ENCODE measurements around the gene ADGRL4.
"Not testable (repeated sequence)": the region's sequence is repeated elsewhere in the genome, so short reads cannot be mapped to it uniquely, and the experiment has no call there.

ADGRL4 gene

GRCh38 chr1:79010589-79010988 lies 4.1 kb upstream of the ADGRL4 start:
- Histone ChIP-seq H3K36me3 (ENCODE audit: control insufficient read depth, insufficient read depth, low read length, severe bottlenecking) (no peaks in the 10 kb centered on the region), H3K4me1 (ENCODE audit: control insufficient read depth, insufficient read depth, low read length) (peaks cover under 1% of the 10 kb centered on the region), H3K4me3 (ENCODE audit: low read length) (no peak overlapping the region), H3K27me3 (replicated peaks; ENCODE audit: control insufficient read depth, insufficient read depth, low read length) (no peaks in the 10 kb centered on the region), H3K9me3 (ENCODE audit: control insufficient read depth, low read length) (no peaks in the 10 kb centered on the region), H3K9ac (ENCODE audit: low read length) (no peak overlapping the region)
- DNase-seq (ENCODE audit: low read depth) = no peak

DNA sequence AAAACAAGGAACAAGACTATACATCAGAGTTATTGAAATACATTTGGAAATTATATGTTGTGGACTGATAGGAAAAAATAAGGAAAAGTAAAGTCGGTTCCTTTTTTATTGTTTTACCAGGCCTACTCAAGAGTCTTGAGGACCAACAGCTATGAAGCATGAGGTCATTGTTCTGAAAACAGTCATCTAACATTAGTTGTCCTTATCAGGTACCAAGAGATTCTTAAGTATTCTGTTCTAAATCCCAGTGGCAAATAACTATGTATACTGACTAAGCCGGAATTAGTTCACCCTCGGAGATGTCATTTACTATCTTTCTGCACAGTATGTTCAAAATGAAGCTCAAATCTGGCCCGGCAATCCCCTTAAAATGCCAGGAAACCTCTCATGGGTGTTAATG lies 585 bp downstream of the ADGRL4 start:
- Histone ChIP-seq H3K4me3 (ENCODE audit: low read length) (peak overlapping the region; percentile 90), H3K9me3 (ENCODE audit: control insufficient read depth, low read length) (no peaks in the 10 kb centered on the region), H3K4me1 (ENCODE audit: control insufficient read depth, insufficient read depth, low read length) (peaks cover 3% of the 10 kb centered on the region), H3K36me3 (ENCODE audit: control insufficient read depth, insufficient read depth, low read length, severe bottlenecking) (no peaks in the 10 kb centered on the region), H3K9ac (ENCODE audit: low read length) (peak overlapping the region; percentile 87), H3K27me3 (replicated peaks; ENCODE audit: control insufficient read depth, insufficient read depth, low read length) (no peaks in the 10 kb centered on the region)
- peak; percentile 24 for DNase-seq (ENCODE audit: low read depth)

GRCh38 chr1:79004916-79005315 lies 1.6 kb downstream of the ADGRL4 start:
- no peak overlapping the region for H3K9ac ChIP-seq (ENCODE audit: low read length)
- DNase-seq (ENCODE audit: low read depth) = peak; percentile 14
- peaks cover 3% of the 10 kb centered on the region for H3K4me1 ChIP-seq (ENCODE audit: control insufficient read depth, insufficient read depth, low read length)
- H3K4me3 ChIP-seq (ENCODE audit: low read length) = no peak overlapping the region
- H3K36me3 ChIP-seq (ENCODE audit: control insufficient read depth, insufficient read depth, low read length, severe bottlenecking) = no peaks in the 10 kb centered on the region
- no peaks in the 10 kb centered on the region for H3K9me3 ChIP-seq (ENCODE audit: control insufficient read depth, low read length)
- no peaks in the 10 kb centered on the region for H3K27me3 ChIP-seq (replicated peaks; ENCODE audit: control insufficient read depth, insufficient read depth, low read length)

DNA sequence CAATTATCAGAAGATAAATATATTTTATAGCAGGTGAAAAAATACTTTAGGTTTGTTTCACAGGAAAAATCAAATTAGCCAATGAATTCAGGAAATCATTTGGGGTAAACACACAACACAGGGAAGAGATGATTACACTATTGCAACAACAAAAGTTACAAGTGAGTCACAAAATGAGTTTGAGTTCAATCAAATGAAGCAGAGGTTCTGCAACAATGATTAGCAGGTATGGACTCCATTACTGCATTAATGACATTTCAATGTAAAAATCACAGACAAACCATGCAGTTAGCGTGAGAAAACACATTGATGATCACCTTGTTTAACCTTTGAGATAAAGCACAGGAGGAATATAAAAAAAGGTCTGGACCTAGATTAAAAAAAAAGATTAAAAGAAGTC lies 9.7 kb downstream of the ADGRL4 start:
- H3K9ac ChIP-seq (ENCODE audit: low read length) = no peak overlapping the region

DNA sequence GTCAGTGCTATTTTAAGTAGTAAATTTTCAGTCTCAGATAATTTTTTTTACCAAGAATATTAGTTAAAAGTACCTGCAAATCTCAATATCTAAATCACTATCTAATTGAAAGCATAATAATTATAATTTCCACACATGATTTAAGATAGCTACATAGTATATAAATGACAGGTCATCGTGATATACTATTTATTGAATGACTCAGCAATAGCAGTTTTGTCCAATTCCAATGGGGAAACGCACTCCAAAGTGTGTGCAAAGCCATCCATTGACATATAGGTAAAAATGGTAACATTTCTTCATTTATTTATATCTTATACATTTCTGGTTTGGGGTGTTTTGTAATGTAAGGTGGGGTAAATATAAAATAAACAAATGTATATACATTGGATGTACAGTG lies 19.5 kb downstream of the ADGRL4 start:
- H3K36me3 ChIP-seq (ENCODE audit: control insufficient read depth, insufficient read depth, low read length, severe bottlenecking) = no peaks in the 10 kb centered on the region
- no peaks in the 10 kb centered on the region for H3K9me3 ChIP-seq (ENCODE audit: control insufficient read depth, low read length)
- H3K4me1 ChIP-seq (ENCODE audit: control insufficient read depth, insufficient read depth, low read length) = no peaks in the 10 kb centered on the region
- no peaks in the 10 kb centered on the region for H3K27me3 ChIP-seq (replicated peaks; ENCODE audit: control insufficient read depth, insufficient read depth, low read length)
- no peak for DNase-seq (ENCODE audit: low read depth)
- H3K9ac ChIP-seq (ENCODE audit: low read length) = no peak overlapping the region
- H3K4me3 ChIP-seq (ENCODE audit: low read length) = no peak overlapping the region

More for the DNA sequence above, 9.7 kb downstream of the ADGRL4 start:
- no peaks in the 10 kb centered on the region for H3K4me1 ChIP-seq (ENCODE audit: control insufficient read depth, insufficient read depth, low read length)
- no peak for DNase-seq (ENCODE audit: low read depth)
- no peaks in the 10 kb centered on the region for H3K36me3 ChIP-seq (ENCODE audit: control insufficient read depth, insufficient read depth, low read length, severe bottlenecking)
- no peaks in the 10 kb centered on the region for H3K27me3 ChIP-seq (replicated peaks; ENCODE audit: control insufficient read depth, insufficient read depth, low read length)
- H3K9me3 ChIP-seq (ENCODE audit: control insufficient read depth, low read length) = no peaks in the 10 kb centered on the region
- H3K4me3 ChIP-seq (ENCODE audit: low read length) = no peak overlapping the region

DNA sequence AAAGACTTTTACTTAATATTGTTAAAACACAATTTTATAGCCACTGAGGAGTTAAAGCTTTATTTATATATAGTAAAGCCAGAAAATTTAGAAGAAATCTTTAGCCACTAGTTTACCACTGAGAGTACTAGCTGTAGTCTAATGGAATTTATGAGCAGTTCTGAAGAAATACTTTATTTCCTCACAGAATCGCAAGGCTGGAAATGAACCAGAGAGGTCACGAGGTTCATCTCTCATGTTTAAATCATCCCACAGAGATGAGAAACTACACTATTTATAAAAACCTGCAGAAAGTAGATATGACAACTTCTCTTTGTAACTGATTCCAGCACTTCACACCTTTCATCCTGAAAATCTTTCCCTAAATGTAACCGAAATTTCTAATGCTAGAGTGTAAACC lies 26.0 kb downstream of the ADGRL4 start:
- Histone ChIP-seq H3K9ac (ENCODE audit: low read length) (no peak overlapping the region), H3K36me3 (ENCODE audit: control insufficient read depth, insufficient read depth, low read length, severe bottlenecking) (no peaks in the 10 kb centered on the region), H3K4me1 (ENCODE audit: control insufficient read depth, insufficient read depth, low read length) (peaks cover 11% of the 10 kb centered on the region), H3K4me3 (ENCODE audit: low read length) (no peak overlapping the region), H3K27me3 (replicated peaks; ENCODE audit: control insufficient read depth, insufficient read depth, low read length) (no peaks in the 10 kb centered on the region), H3K9me3 (ENCODE audit: control insufficient read depth, low read length) (no peaks in the 10 kb centered on the region)
- DNase-seq (ENCODE audit: low read depth) = no peak

DNA sequence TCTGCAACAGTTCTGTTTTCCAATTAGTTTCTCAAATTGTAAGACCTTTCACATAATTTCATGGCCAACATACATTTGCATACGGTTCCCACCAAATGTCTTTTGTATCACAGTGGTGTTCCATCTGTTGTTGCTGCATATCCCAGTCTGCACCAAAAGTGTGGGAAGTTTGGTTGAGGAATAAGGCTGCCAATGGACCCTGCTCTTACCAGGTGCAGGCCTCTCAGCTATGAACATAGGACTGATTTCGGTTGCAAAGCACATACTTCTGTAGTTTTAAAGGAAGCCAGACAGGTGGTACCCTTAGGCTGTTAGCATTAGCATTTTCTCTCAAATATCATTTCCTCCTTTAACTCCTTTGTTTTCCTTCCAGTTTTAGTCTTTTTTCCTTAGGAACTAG lies 33.8 kb downstream of the ADGRL4 start:
- no peak for DNase-seq (ENCODE audit: low read depth)
- Histone ChIP-seq H3K4me1 (ENCODE audit: control insufficient read depth, insufficient read depth, low read length) (no peaks in the 10 kb centered on the region), H3K36me3 (ENCODE audit: control insufficient read depth, insufficient read depth, low read length, severe bottlenecking) (no peaks in the 10 kb centered on the region), H3K9me3 (ENCODE audit: control insufficient read depth, low read length) (peaks cover 2% of the 10 kb centered on the region), H3K9ac (ENCODE audit: low read length) (no peak overlapping the region), H3K27me3 (replicated peaks; ENCODE audit: control insufficient read depth, insufficient read depth, low read length) (no peaks in the 10 kb centered on the region), H3K4me3 (ENCODE audit: low read length) (no peak overlapping the region)

- not testable (repeated sequence) for H3K9ac ChIP-seq (ENCODE audit: low read length); DNase-seq (ENCODE audit: low read depth); H3K4me3 ChIP-seq (ENCODE audit: low read length); H3K36me3 ChIP-seq (ENCODE audit: control insufficient read depth, insufficient read depth, low read length, severe bottlenecking); H3K27me3 ChIP-seq (replicated peaks; ENCODE audit: control insufficient read depth, insufficient read depth, low read length); H3K4me1 ChIP-seq (ENCODE audit: control insufficient read depth, insufficient read depth, low read length)
- H3K9me3 ChIP-seq (ENCODE audit: control insufficient read depth, low read length) = peaks cover 25% of the 10 kb centered on the region
These were observed 39.4 kb downstream of the ADGRL4 start for GRCh38 chr1:78967091-78967490.

- no peaks in the 10 kb centered on the region for H3K4me1 ChIP-seq (ENCODE audit: control insufficient read depth, insufficient read depth, low read length)
- H3K9ac ChIP-seq (ENCODE audit: low read length) = no peak overlapping the region
- DNase-seq (ENCODE audit: low read depth) = no peak
- no peaks in the 10 kb centered on the region for H3K36me3 ChIP-seq (ENCODE audit: control insufficient read depth, insufficient read depth, low read length, severe bottlenecking)
- no peak overlapping the region for H3K4me3 ChIP-seq (ENCODE audit: low read length)
- no peaks in the 10 kb centered on the region for H3K9me3 ChIP-seq (ENCODE audit: control insufficient read depth, low read length)
- no peaks in the 10 kb centered on the region for H3K27me3 ChIP-seq (replicated peaks; ENCODE audit: control insufficient read depth, insufficient read depth, low read length)
These were observed 47.8 kb downstream of the ADGRL4 start for GRCh38 chr1:78958711-78959110.

- Histone ChIP-seq H3K9me3 (ENCODE audit: control insufficient read depth, low read length) (no peaks in the 10 kb centered on the region), H3K36me3 (ENCODE audit: control insufficient read depth, insufficient read depth, low read length, severe bottlenecking) (no peaks in the 10 kb centered on the region), H3K27me3 (replicated peaks; ENCODE audit: control insufficient read depth, insufficient read depth, low read length) (no peaks in the 10 kb centered on the region), H3K9ac (ENCODE audit: low read length) (no peak overlapping the region), H3K4me3 (ENCODE audit: low read length) (no peak overlapping the region), H3K4me1 (ENCODE audit: control insufficient read depth, insufficient read depth, low read length) (peaks cover 9% of the 10 kb centered on the region)
- DNase-seq (ENCODE audit: low read depth) = peak; percentile 29
These were observed 55.7 kb downstream of the ADGRL4 start for GRCh38 chr1:78950826-78951225.

GRCh38 chr1:78949227-78949626 lies 57.3 kb downstream of the ADGRL4 start:
- Histone ChIP-seq H3K27me3 (replicated peaks; ENCODE audit: control insufficient read depth, insufficient read depth, low read length) (no peaks in the 10 kb centered on the region), H3K9me3 (ENCODE audit: control insufficient read depth, low read length) (no peaks in the 10 kb centered on the region), H3K4me1 (ENCODE audit: control insufficient read depth, insufficient read depth, low read length) (peaks cover 9% of the 10 kb centered on the region), H3K4me3 (ENCODE audit: low read length) (no peak overlapping the region), H3K36me3 (ENCODE audit: control insufficient read depth, insufficient read depth, low read length, severe bottlenecking) (no peaks in the 10 kb centered on the region), H3K9ac (ENCODE audit: low read length) (no peak overlapping the region)
- no peak for DNase-seq (ENCODE audit: low read depth)

DNA sequence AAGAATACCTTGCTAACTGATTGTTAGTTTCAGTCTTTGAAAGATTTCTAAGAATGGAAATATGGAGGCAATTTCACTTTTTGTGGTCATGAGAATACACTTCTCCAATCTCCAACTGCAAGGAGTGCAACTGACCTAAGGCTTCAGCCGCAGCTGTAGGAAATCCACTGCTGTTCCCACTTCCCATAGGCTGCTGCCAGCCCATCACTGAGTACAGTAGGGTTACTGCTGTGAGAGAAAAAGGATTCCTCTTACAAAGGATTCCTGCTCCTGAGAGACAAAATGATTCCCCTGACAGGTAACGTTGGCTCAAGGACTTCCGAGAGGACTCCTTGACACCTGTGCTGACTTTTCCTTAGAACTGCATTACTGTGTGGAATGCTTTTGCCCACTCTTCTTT lies 87.4 kb downstream of the ADGRL4 start:
- no peak overlapping the region for H3K4me3 ChIP-seq (ENCODE audit: low read length)
- no peak overlapping the region for H3K9ac ChIP-seq (ENCODE audit: low read length)
- no peaks in the 10 kb centered on the region for H3K36me3 ChIP-seq (ENCODE audit: control insufficient read depth, insufficient read depth, low read length, severe bottlenecking)
- H3K27me3 ChIP-seq (replicated peaks; ENCODE audit: control insufficient read depth, insufficient read depth, low read length) = no peaks in the 10 kb centered on the region
- no peaks in the 10 kb centered on the region for H3K9me3 ChIP-seq (ENCODE audit: control insufficient read depth, low read length)
- no peak for DNase-seq (ENCODE audit: low read depth)
- peaks cover 14% of the 10 kb centered on the region for H3K4me1 ChIP-seq (ENCODE audit: control insufficient read depth, insufficient read depth, low read length)
